Glutamatergic neuron (in vitro differentiated cells): ENCODE measurements around the gene KDM2B. TPM values are rescaled to one million over a fixed set of nuclear protein-coding genes. Genes with fewer than 3 reads are reported as not detected.

Source experiments
- DNase-seq: peaks from one replicate; pipeline ENCODE4 v3.0.0; 2022
- H3K27ac Mint-ChIP-seq: one replicate; pipeline ENCODE4 v1.8.0; 2020; ENCODE audit warnings: mild to moderate bottlenecking, mixed read lengths, inconsistent platforms; ENCODE audit not compliant: unreplicated experiment
- H3K27me3 Mint-ChIP-seq: one replicate; pipeline ENCODE4 v1.8.0; 2020; ENCODE audit warnings: mild to moderate bottlenecking, moderate library complexity, mixed read lengths, inconsistent platforms; ENCODE audit not compliant: unreplicated experiment
- H3K36me3 Mint-ChIP-seq: one replicate; pipeline ENCODE4 v1.8.0; 2020; ENCODE audit warnings: mild to moderate bottlenecking, mixed read lengths, inconsistent platforms; ENCODE audit not compliant: unreplicated experiment
- H3K4me1 Mint-ChIP-seq: one replicate; pipeline ENCODE4 v1.8.0; 2020; ENCODE audit warnings: mild to moderate bottlenecking, low read depth, mixed read lengths, inconsistent platforms; ENCODE audit not compliant: unreplicated experiment
- H3K4me3 Mint-ChIP-seq: one replicate; pipeline ENCODE4 v1.8.0; 2020; ENCODE audit warnings: mild to moderate bottlenecking, mixed read lengths, inconsistent platforms; ENCODE audit not compliant: unreplicated experiment
- H3K9me3 Mint-ChIP-seq: one replicate; pipeline ENCODE4 v1.8.0; 2020; ENCODE audit warnings: mild to moderate bottlenecking, moderate library complexity, mixed read lengths, inconsistent platforms; ENCODE audit not compliant: unreplicated experiment
- total RNA-seq: library from RNA; stranded (reverse); fragmentation: NEBNext Ultra II Directional; extraction: Animal tissue kit (Norgen Biotek cat#: 25700); gene quantifications from one replicate; pipeline ENCODE4 v1.2.1, GENCODE V29; 2021; ENCODE audit not compliant: unreplicated experiment
- TF ChIP-seq, protein P1 (sequence below): fragments of 200-600 bp; sonication (generic); IDR thresholded peaks from one replicate; pipeline ENCODE4 v1.5.0; 2021; ENCODE audit not compliant: partially characterized antibody, unreplicated experiment

Gene KDM2B
- total RNA-seq, 1 donor from 2014 or later = 64.3 TPM

GRCh38 chr12:121529184-121529583 lies 51.6 kb downstream of the KDM2B start:
- Mint-ChIP-seq H3K27ac (no peak overlapping the region), H3K4me1 (peaks cover 6% of the 10 kb centered on the region), H3K4me3 (no peak overlapping the region), H3K36me3 (no peaks in the 10 kb centered on the region), H3K9me3 (peaks cover 3% of the 10 kb centered on the region), H3K27me3 (peaks cover 4% of the 10 kb centered on the region)
- no peak for DNase-seq
- TF ChIP-seq, protein P1, sequence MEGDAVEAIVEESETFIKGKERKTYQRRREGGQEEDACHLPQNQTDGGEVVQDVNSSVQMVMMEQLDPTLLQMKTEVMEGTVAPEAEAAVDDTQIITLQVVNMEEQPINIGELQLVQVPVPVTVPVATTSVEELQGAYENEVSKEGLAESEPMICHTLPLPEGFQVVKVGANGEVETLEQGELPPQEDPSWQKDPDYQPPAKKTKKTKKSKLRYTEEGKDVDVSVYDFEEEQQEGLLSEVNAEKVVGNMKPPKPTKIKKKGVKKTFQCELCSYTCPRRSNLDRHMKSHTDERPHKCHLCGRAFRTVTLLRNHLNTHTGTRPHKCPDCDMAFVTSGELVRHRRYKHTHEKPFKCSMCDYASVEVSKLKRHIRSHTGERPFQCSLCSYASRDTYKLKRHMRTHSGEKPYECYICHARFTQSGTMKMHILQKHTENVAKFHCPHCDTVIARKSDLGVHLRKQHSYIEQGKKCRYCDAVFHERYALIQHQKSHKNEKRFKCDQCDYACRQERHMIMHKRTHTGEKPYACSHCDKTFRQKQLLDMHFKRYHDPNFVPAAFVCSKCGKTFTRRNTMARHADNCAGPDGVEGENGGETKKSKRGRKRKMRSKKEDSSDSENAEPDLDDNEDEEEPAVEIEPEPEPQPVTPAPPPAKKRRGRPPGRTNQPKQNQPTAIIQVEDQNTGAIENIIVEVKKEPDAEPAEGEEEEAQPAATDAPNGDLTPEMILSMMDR = no peak

- Mint-ChIP-seq H3K36me3 (no peaks in the 10 kb centered on the region), H3K4me3 (no peak overlapping the region), H3K27me3 (peaks cover 11% of the 10 kb centered on the region), H3K27ac (no peak overlapping the region), H3K4me1 (peaks cover 21% of the 10 kb centered on the region), H3K9me3 (peaks cover 9% of the 10 kb centered on the region)
- TF ChIP-seq, protein P1 = no peak
- no peak for DNase-seq
Measured at GRCh38 chr12:121525411-121525810, 55.4 kb downstream of the KDM2B start.

GRCh38 chr12:121524196-121524916 lies 56.5 kb downstream of the KDM2B start:
- H3K27ac Mint-ChIP-seq = peak overlapping the region; percentile 86
- peaks cover 9% of the 10 kb centered on the region for H3K9me3 Mint-ChIP-seq
- H3K4me1 Mint-ChIP-seq = peaks cover 21% of the 10 kb centered on the region
- TF ChIP-seq, protein P1 = no peak
- H3K27me3 Mint-ChIP-seq = peaks cover 11% of the 10 kb centered on the region
- peak; percentile 53 for DNase-seq
- peak overlapping the region; percentile 59 for H3K4me3 Mint-ChIP-seq
- no peaks in the 10 kb centered on the region for H3K36me3 Mint-ChIP-seq

- no peak for DNase-seq
- Mint-ChIP-seq H3K27ac (peak overlapping the region; percentile 86), H3K36me3 (no peaks in the 10 kb centered on the region), H3K4me1 (peaks cover 21% of the 10 kb centered on the region), H3K9me3 (peaks cover 9% of the 10 kb centered on the region), H3K4me3 (peak overlapping the region; percentile 59), H3K27me3 (peaks cover 11% of the 10 kb centered on the region)
- TF ChIP-seq, protein P1 = no peak
Measured at GRCh38 chr12:121523741-121524140, 57.1 kb downstream of the KDM2B start.

DNA sequence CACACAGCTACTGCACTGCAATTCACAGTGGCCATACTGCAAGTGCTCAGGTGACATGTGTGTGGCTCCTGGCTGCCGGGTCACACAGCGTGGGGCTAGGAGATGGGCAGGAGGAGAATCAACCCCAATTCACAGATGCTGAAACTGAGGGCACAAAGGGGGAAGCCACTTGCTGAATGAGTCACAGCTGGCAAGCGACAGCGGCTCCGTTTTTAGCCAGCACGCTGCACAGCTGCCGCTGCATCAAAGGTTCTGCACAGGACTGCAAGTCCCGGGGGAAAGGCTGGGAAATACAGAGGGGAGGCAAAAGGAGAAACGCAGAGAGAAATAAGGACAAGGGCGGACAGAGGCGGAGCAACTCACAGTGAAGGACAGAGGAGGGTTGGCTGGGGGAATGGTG lies 57.9 kb downstream of the KDM2B start:
- peaks cover 9% of the 10 kb centered on the region for H3K9me3 Mint-ChIP-seq
- peak overlapping the region; percentile 65 for H3K4me3 Mint-ChIP-seq
- H3K27ac Mint-ChIP-seq = peak overlapping the region; percentile 68
- TF ChIP-seq, protein P1 = no peak
- DNase-seq = peak; percentile 64
- H3K36me3 Mint-ChIP-seq = no peaks in the 10 kb centered on the region
- peaks cover 11% of the 10 kb centered on the region for H3K27me3 Mint-ChIP-seq
- peaks cover 21% of the 10 kb centered on the region for H3K4me1 Mint-ChIP-seq
